ENCODE results near the gene SHTN1.

The SHTN1 gene

GRCh38 chr10:116912162-116912561 lies 92.8 kb downstream of the SHTN1 start:
- no peak for DNase-seq

- DNase-seq = no peak
These were observed 94.1 kb downstream of the SHTN1 start for GRCh38 chr10:116910910-116911309.

- DNase-seq = no peak
These were observed 95.7 kb downstream of the SHTN1 start for GRCh38 chr10:116909307-116909706.

- DNase-seq = no peak
These were observed 97.6 kb downstream of the SHTN1 start for GRCh38 chr10:116907245-116907987.

GRCh38 chr10:116905845-116906210 lies 99.2 kb downstream of the SHTN1 start:
- DNase-seq = no peak

- no peak for DNase-seq
These were observed 105.4 kb downstream of the SHTN1 start for GRCh38 chr10:116899626-116900025.

- no peak for DNase-seq
These were observed 111.3 kb downstream of the SHTN1 start for GRCh38 chr10:116893686-116894037.

GRCh38 chr10:116892907-116893685 lies 111.9 kb downstream of the SHTN1 start:
- DNase-seq = peak; percentile 3

GRCh38 chr10:116891208-116891607 lies 113.8 kb downstream of the SHTN1 start:
- DNase-seq = peak; percentile 3

GRCh38 chr10:116889066-116889465 lies 115.9 kb downstream of the SHTN1 start:
- no peak for DNase-seq

GRCh38 chr10:116888380-116889055 lies 116.5 kb downstream of the SHTN1 start:
- DNase-seq = no peak

GRCh38 chr10:116886772-116887171 lies 118.2 kb downstream of the SHTN1 start:
- no peak for DNase-seq

GRCh38 chr10:116882639-116883038 lies 122.3 kb downstream of the SHTN1 start:
- no peak for DNase-seq

- no peak for DNase-seq
These were observed 124.1 kb downstream of the SHTN1 start for GRCh38 chr10:116880716-116881482.

- DNase-seq = no peak
These were observed 125.2 kb downstream of the SHTN1 start for GRCh38 chr10:116879817-116880216.

- no peak for DNase-seq
These were observed 126.9 kb downstream of the SHTN1 start for GRCh38 chr10:116878123-116878522.

- no peak for DNase-seq
These were observed 127.6 kb downstream of the SHTN1 start for GRCh38 chr10:116877391-116877790.

GRCh38 chr10:116875897-116876296 lies 129.1 kb downstream of the SHTN1 start:
- no peak for DNase-seq

GRCh38 chr10:116873134-116873533 lies 131.9 kb downstream of the SHTN1 start:
- DNase-seq = no peak

GRCh38 chr10:116870949-116871348 lies 134.0 kb downstream of the SHTN1 start:
- no peak for DNase-seq

GRCh38 chr10:116868722-116869121 lies 136.3 kb downstream of the SHTN1 start:
- no peak for DNase-seq

- no peak for DNase-seq
These were observed 136.8 kb downstream of the SHTN1 start for GRCh38 chr10:116868198-116868676.
